ENCODE results near the gene GARIN5A. TPM values are rescaled to one million over a fixed set of nuclear protein-coding genes. Genes with fewer than 3 reads are reported as not detected.
A peak's percentile ranks its signal among the peaks of the same experiment; 100 is the strongest.

Gene GARIN5A
- total RNA-seq, 1 experiment from 2014 or later, result 8.2 TPM

DNA sequence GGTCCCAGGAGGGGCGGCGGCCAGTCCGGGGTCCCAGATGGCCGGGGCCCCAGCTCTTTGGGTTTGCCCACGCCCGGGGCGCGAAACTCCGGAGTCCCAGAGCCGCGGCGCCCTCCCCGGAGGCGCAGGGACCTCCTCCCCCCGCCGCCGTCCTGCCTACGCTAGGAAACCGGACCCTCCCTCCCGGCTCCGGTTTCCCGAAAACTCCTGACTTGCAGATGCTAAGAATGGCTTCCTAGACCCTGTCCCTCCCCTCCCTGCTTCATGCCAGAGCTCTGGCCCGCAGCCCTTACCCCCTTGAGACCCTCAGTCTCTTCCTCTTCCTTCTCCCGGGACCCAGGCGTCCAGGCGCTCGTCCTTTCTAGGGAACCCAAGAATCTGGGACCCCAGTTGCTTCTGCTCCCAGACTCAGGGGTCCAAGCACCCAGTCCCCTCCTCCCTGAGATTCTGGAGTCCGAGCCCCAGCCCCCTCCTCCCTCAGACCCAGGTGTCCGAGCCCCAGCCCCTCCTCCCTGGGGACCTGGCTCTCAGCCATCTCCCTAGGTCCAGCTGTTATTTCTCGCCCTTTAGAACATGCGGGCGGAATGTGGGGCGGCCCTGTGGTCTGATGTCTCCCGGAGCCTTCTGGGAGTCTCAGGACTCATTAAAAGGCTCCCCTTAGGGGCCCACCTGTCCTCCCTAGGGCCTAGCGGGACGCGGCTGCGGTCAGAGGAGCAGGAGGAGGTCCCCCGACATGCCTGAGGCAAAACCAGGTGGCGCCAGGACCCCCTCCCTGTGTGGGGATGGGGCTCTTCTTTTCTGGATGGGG is 44.2 kb downstream of the GARIN5A start, which contains the start of gene MYBPC2:
MYBPC2 (plus strand) TSS at position 672 of the 808 bp plus-strand sequence; CDS start at position 734, 62 bp downstream.
- TF ChIP-seq TCF7 (CRISPR knock-in tag; IDR thresholded peaks at IDR 0.05; ENCODE audit: low read depth) (no peak), ZNF423 (CRISPR knock-in tag; IDR thresholded peaks at IDR 0.05) (peak; percentile 64; the same call in 1 of the 2 replicates)
- DNase-seq (ENCODE audit: low spot score) (peak; percentile 53), ATAC-seq (peak; percentile 19)
- H3K4me3 Mint-ChIP-seq, result peak within 1 kb of the TSS; percentile 78
- no peaks in the 10 kb centered on the region for H3K36me3 Mint-ChIP-seq
- no peaks in the 10 kb centered on the region for H3K9me3 Mint-ChIP-seq
- peak within 1 kb of the TSS; percentile 72; the same call in 1 of the 2 replicates for H3K27ac Mint-ChIP-seq
- ChIA-PET CTCF (interaction anchor here (1.4 to 1.7 kb wide), 2 partner anchors 29 to 105 kb away, joined by 6 to 7 read pairs; no protein-coding TSS in a partner anchor), POLR2A (interaction anchor here (0.6 kb wide), 1 partner anchor 16 kb away, joined by 3 read pairs; no protein-coding TSS in a partner anchor)
- peaks cover 31% of the 10 kb centered on the region for H3K4me1 Mint-ChIP-seq
- peaks cover 40% of the 10 kb centered on the region for H3K27me3 Mint-ChIP-seq (ENCODE audit: low read depth)

- H3K4me1 Mint-ChIP-seq, result peaks cover 31% of the 10 kb centered on the region
- peak; percentile 93 for DNase-seq (ENCODE audit: low spot score)
- H3K36me3 Mint-ChIP-seq, result no peaks in the 10 kb centered on the region
- H3K27ac Mint-ChIP-seq, result peak overlapping the region; percentile 72; the same call in 1 of the 2 replicates
- no peaks in the 10 kb centered on the region for H3K9me3 Mint-ChIP-seq
- H3K4me3 Mint-ChIP-seq, result peak overlapping the region; percentile 78
- H3K27me3 Mint-ChIP-seq (ENCODE audit: low read depth), result peaks cover 40% of the 10 kb centered on the region
- CTCF ChIA-PET, result interaction anchor here (1.4 to 1.7 kb wide), 2 partner anchors 29 to 106 kb away, joined by 6 to 7 read pairs; no protein-coding TSS in a partner anchor
- TF ChIP-seq, protein P1, sequence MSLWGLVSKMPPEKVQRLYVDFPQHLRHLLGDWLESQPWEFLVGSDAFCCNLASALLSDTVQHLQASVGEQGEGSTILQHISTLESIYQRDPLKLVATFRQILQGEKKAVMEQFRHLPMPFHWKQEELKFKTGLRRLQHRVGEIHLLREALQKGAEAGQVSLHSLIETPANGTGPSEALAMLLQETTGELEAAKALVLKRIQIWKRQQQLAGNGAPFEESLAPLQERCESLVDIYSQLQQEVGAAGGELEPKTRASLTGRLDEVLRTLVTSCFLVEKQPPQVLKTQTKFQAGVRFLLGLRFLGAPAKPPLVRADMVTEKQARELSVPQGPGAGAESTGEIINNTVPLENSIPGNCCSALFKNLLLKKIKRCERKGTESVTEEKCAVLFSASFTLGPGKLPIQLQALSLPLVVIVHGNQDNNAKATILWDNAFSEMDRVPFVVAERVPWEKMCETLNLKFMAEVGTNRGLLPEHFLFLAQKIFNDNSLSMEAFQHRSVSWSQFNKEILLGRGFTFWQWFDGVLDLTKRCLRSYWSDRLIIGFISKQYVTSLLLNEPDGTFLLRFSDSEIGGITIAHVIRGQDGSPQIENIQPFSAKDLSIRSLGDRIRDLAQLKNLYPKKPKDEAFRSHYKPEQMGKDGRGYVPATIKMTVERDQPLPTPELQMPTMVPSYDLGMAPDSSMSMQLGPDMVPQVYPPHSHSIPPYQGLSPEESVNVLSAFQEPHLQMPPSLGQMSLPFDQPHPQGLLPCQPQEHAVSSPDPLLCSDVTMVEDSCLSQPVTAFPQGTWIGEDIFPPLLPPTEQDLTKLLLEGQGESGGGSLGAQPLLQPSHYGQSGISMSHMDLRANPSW (CRISPR knock-in tag; conservative IDR thresholded peaks at IDR 0.05; ENCODE audit: low read depth), result no peak
- TF ChIP-seq JUN (CRISPR knock-in tag; IDR thresholded peaks at IDR 0.05) (no peak), MAX (CRISPR knock-in tag; IDR thresholded peaks at IDR 0.05) (peak; percentile 66; the same call in 1 of the 2 replicates), USF2 (CRISPR knock-in tag; IDR thresholded peaks at IDR 0.05) (peak; percentile 53; the same call in 1 of the 2 replicates), GABPB1 (CRISPR knock-in tag; IDR thresholded peaks at IDR 0.05) (no peak), NFYB (CRISPR knock-in tag; conservative IDR thresholded peaks at IDR 0.05; ENCODE audit: low read depth) (peak; percentile 74), NR1H2 (CRISPR knock-in tag; IDR thresholded peaks at IDR 0.05) (no peak), CREM (CRISPR knock-in tag; IDR thresholded peaks at IDR 0.05) (peak; percentile 91), ZNF671 (CRISPR knock-in tag; IDR thresholded peaks at IDR 0.05) (no peak), ZNF423 (CRISPR knock-in tag; IDR thresholded peaks at IDR 0.05) (no peak), ZNF232 (CRISPR knock-in tag; IDR thresholded peaks at IDR 0.05) (no peak)
- TF ChIP-seq, protein P2, sequence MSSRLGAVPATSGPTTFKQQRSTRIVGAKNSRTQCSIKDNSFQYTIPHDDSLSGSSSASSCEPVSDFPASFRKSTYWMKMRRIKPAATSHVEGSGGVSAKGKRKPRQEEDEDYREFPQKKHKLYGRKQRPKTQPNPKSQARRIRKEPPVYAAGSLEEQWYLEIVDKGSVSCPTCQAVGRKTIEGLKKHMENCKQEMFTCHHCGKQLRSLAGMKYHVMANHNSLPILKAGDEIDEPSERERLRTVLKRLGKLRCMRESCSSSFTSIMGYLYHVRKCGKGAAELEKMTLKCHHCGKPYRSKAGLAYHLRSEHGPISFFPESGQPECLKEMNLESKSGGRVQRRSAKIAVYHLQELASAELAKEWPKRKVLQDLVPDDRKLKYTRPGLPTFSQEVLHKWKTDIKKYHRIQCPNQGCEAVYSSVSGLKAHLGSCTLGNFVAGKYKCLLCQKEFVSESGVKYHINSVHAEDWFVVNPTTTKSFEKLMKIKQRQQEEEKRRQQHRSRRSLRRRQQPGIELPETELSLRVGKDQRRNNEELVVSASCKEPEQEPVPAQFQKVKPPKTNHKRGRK (CRISPR knock-in tag; IDR thresholded peaks at IDR 0.05; ENCODE audit: borderline replicate concordance), result no peak
- TF ChIP-seq, protein P3, sequence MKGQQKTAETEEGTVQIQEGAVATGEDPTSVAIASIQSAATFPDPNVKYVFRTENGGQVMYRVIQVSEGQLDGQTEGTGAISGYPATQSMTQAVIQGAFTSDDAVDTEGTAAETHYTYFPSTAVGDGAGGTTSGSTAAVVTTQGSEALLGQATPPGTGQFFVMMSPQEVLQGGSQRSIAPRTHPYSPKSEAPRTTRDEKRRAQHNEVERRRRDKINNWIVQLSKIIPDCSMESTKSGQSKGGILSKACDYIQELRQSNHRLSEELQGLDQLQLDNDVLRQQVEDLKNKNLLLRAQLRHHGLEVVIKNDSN (CRISPR knock-in tag; IDR thresholded peaks at IDR 0.05), result 0 out of 2 replicates have a peak, but pooled peaks have one; percentile 9
- TF ChIP-seq, protein P4, sequence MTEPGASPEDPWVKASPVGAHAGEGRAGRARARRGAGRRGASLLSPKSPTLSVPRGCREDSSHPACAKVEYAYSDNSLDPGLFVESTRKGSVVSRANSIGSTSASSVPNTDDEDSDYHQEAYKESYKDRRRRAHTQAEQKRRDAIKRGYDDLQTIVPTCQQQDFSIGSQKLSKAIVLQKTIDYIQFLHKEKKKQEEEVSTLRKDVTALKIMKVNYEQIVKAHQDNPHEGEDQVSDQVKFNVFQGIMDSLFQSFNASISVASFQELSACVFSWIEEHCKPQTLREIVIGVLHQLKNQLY (CRISPR knock-in tag; IDR thresholded peaks at IDR 0.05), result no peak
- TF ChIP-seq, protein P5, sequence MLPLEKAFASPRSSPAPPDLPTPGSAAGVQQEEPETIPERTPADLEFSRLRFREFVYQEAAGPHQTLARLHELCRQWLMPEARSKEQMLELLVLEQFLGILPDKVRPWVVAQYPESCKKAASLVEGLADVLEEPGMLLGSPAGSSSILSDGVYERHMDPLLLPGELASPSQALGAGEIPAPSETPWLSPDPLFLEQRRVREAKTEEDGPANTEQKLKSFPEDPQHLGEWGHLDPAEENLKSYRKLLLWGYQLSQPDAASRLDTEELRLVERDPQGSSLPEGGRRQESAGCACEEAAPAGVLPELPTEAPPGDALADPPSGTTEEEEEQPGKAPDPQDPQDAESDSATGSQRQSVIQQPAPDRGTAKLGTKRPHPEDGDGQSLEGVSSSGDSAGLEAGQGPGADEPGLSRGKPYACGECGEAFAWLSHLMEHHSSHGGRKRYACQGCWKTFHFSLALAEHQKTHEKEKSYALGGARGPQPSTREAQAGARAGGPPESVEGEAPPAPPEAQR (CRISPR knock-in tag; IDR thresholded peaks at IDR 0.05), result no peak
- peak; percentile 87 for ATAC-seq
- POLR2A ChIA-PET, result interaction anchor here (0.6 kb wide), 1 partner anchor 15 kb away, joined by 3 read pairs; no protein-coding TSS in a partner anchor
Measured at GRCh38 chr19:50431343-50432220, 45.1 kb downstream of the GARIN5A start.

Data from WTC11 (cell line).